HPDE6-E6E7 (cell line): ENCODE results near the gene LMBR1.
"Not testable (repeated sequence)": the region's sequence is repeated elsewhere in the genome, so short reads cannot be mapped to it uniquely, and the experiment has no call there.

Experiments
- DNase-seq: peaks from one replicate; pipeline ENCODE4 v3.0.0; 2011; ENCODE audit warnings: missing footprints; ENCODE audit errors: extremely low spot score

LMBR1 gene

GRCh38 chr7:156892821-156893706, at the start of gene LMBR1:
Gene LMBR1 (minus strand): TSS chr7:156893183. CDS start chr7:156892993, 190 bp downstream.
- DNase-seq, result peak; percentile 93

GRCh38 chr7:156942708-156943090, 49.7 kb upstream of the LMBR1 start:
- no peak for DNase-seq

- no peak for DNase-seq
These were observed 48.6 kb upstream of the LMBR1 start for GRCh38 chr7:156941393-156942182.

- DNase-seq, result no peak
These were observed 47.6 kb upstream of the LMBR1 start for GRCh38 chr7:156940421-156941122.

- not testable (repeated sequence) for DNase-seq
These were observed 43.8 kb upstream of the LMBR1 start for GRCh38 chr7:156936766-156937165.

GRCh38 chr7:156935250-156935649, 42.3 kb upstream of the LMBR1 start:
- DNase-seq, result no peak

GRCh38 chr7:156932006-156932405, 39.0 kb upstream of the LMBR1 start:
- peak; percentile 31 for DNase-seq

GRCh38 chr7:156929789-156930539, 37.0 kb upstream of the LMBR1 start:
- DNase-seq, result no peak

- no peak for DNase-seq
These were observed 35.4 kb upstream of the LMBR1 start for GRCh38 chr7:156928406-156928747.

GRCh38 chr7:156927571-156928405, 34.8 kb upstream of the LMBR1 start:
- no peak for DNase-seq

- not testable (repeated sequence) for DNase-seq
These were observed 32.8 kb upstream of the LMBR1 start for GRCh38 chr7:156925821-156926220.

GRCh38 chr7:156922304-156922703, 29.3 kb upstream of the LMBR1 start:
- not testable (repeated sequence) for DNase-seq

GRCh38 chr7:156920487-156921373, 27.7 kb upstream of the LMBR1 start:
- not testable (repeated sequence) for DNase-seq

GRCh38 chr7:156920076-156920475, 27.1 kb upstream of the LMBR1 start:
- DNase-seq, result no peak

GRCh38 chr7:156919132-156919713, 26.2 kb upstream of the LMBR1 start:
- DNase-seq, result no peak

- DNase-seq, result no peak
These were observed 25.7 kb upstream of the LMBR1 start for GRCh38 chr7:156918635-156919034.

- DNase-seq, result not testable (repeated sequence)
These were observed 16.7 kb upstream of the LMBR1 start for GRCh38 chr7:156909574-156910252.

GRCh38 chr7:156907656-156908055, 14.7 kb upstream of the LMBR1 start:
- no peak for DNase-seq
